PC-3 (cell line): ENCODE data around the gene RGS13.

Source experiments
- EZH2 ChIP-seq: fragments of 300-600 bp; sonication (generic); IDR thresholded peaks from one replicate; pipeline ENCODE4 v1.6.1; 2017; ENCODE audit warnings: antibody characterized with exemption, mild to moderate bottlenecking, low read length; ENCODE audit not compliant: unreplicated experiment
- TF ChIP-seq, protein P1 (sequence below): fragments of 300-600 bp; sonication (generic); conservative IDR thresholded peaks from 2 replicates; pipeline ENCODE4 v1.5.1; 2017; ENCODE audit warnings: antibody characterized with exemption, low read depth, mild to moderate bottlenecking, low read length

DNA sequence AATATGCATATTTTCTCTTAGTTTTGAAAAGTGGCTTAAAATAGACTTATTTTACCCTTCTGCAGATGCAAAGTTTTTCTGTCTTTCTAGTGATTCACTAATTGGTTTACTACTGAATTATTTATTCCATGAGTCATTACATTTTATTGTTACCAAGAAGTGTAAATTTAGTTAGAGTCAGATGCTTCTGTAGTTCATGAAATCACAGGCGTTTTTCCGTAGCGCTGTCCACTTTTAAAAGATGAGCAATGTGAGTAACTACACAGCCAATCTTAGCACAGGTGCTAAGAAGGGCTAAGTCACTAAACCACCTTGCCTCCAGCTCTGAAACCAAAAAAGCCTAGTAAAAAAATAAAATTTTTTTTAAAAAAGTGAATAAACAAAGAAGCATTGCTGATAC, 24.7 kb downstream of the RGS13 start:
- TF ChIP-seq, protein P1, sequence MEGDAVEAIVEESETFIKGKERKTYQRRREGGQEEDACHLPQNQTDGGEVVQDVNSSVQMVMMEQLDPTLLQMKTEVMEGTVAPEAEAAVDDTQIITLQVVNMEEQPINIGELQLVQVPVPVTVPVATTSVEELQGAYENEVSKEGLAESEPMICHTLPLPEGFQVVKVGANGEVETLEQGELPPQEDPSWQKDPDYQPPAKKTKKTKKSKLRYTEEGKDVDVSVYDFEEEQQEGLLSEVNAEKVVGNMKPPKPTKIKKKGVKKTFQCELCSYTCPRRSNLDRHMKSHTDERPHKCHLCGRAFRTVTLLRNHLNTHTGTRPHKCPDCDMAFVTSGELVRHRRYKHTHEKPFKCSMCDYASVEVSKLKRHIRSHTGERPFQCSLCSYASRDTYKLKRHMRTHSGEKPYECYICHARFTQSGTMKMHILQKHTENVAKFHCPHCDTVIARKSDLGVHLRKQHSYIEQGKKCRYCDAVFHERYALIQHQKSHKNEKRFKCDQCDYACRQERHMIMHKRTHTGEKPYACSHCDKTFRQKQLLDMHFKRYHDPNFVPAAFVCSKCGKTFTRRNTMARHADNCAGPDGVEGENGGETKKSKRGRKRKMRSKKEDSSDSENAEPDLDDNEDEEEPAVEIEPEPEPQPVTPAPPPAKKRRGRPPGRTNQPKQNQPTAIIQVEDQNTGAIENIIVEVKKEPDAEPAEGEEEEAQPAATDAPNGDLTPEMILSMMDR = no peak
- TF ChIP-seq EZH2 = no peak
